IPS DF 19.7 (cell line): Measurements from ENCODE around the gene PLVAP.

ENCODE experiments used
- DNase-seq: peaks from one replicate; pipeline ENCODE4 v3.0.0-alpha.2; 2013; ENCODE audit warnings: low read depth, low spot score

PLVAP gene

DNA sequence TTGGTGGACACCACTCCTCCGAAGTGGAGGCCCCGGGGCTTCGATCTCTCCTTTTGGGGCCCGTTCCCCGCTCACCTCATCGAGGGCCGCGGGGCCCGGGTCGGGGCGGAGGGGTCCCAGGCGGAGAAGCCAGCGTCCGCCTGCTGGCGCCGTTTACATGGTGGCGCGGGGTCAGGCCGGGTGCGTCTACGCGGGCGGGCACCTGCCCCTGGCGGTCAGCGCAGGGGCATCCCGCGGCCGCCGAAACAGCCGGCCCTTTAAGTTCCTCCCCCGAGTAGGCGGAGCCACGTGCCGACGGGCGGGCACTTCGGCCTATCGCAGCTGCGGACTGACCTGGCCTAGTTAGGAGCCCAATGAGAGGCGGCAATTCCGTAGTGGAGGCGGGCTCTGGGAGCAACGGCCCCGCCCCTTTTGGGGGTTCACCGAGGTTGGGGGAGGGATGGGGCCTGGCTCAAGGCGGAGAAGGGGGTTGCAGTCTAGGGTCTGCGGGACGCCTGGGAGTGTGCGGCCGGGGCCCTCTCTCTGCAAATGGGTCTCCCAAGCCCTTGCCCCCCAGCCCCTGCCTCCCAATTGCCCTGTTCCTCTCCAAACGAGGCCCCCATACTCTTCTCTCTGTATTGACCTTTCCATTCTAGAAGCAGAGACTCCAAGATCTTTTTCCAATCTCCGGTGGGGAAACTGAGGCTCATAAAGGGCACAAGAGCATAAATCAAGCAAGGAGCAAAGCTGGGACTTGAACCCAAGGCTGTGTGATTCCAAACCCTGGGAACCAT, 73.8 kb downstream of the PLVAP start, which contains the start of gene ABHD8:
Gene ABHD8 (minus strand): TSS at position 259 of the 773 bp plus-strand sequence. CDS start 1,809 bp downstream, outside the sequence.
- peak; percentile 75 for DNase-seq

- no peak for DNase-seq
Observed at GRCh38 chr19:17302391-17303166, 74.6 kb downstream of the PLVAP start.
